Measurements from ENCODE around the gene NRXN3.

The NRXN3 gene

DNA sequence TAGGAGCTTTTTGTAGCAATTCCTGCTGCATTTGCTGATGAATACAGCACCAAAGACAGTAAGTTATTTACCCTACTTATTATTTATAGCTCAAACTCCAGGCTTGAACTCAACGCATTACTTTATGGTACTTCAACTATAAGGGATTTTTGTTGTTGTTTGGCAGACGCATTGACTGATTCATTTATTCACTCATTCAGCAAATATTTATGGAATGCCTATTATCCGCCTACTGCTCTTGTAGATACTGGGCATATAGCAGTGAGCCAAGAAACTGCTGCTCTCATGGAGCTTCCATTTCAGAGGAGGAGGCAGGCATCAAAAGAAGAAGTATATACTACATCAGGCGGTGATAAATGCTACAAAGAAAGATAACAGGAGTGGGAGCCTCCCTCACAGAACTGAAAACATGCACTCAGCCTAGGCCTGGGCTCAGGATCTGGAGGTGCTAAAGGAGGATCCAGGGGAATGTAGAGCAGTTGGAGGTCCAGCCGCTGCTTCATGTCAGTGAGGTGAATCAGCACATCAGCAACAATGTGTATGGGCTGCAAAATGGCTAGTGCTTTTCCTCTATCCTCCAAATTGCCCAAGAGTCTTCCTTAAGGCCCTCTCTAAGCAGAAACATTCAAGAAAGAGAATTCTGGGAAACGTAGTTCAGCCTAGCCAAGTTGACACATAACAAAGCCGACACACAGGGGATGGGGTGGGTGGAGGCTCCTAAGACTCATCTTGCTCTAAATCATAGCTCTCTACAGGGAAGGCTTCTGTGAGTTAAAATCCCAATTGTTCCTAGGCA lies 157.5 kb downstream of the NRXN3 start:
- DNase-seq, result no peak

DNA sequence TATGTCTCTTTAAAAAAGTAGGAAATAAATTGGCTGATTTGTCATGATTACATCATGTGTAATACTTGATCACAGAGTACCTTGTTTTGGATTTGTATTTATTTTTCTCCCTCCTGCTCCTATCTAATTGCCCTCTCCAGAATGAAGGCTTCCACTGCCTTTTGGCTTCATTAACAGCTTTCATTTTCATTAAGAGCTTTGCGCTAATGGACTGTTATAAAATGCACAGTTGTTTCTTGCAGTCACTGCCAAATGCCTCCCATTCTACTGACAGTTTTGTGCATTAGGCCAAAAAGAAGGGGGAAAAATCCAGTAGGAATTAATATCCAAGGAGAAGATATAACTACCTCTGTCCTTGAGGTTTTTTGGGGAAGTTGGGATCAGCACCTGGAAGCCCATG lies 159.2 kb downstream of the NRXN3 start:
- DNase-seq, result no peak

DNA sequence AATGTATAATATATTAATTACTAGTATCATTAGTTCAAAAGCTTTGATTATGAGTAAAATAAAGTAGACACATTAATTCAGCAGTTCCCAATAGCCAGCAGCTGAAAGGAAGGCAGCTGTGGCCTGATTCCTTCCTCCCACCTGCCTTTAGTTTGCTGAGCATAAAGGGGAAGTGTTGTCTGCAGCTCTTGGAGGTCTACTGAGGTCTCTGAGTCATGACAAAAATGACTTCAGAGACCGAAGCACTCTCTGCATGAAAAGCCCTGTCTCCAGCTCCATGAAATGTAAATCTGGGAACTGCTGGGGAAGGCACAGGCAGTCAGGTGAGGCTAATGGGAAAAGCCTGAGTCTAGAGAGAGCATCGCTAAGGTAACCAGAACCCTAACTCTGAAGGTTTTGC lies 165.4 kb downstream of the NRXN3 start:
- no peak for DNase-seq

DNA sequence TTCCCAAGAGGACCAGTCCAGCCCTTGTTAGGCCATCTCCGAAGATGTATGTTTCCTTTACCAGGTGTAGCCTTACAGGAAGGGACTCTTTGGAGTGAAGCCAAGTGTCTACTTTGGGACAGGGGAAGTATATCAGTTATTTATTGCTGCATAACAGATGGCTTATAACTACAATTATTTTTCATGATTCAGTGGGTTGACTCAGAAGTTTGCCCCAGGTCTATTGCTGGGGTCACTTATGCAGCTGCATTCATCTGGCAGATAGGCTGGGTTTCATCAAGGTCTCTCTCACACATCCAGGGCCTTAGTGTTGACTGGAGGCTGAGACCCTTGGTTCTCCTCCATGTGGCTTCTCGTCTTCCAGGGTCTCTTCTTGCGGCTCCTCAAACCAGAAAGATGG lies 170.1 kb downstream of the NRXN3 start:
- no peak for DNase-seq

DNA sequence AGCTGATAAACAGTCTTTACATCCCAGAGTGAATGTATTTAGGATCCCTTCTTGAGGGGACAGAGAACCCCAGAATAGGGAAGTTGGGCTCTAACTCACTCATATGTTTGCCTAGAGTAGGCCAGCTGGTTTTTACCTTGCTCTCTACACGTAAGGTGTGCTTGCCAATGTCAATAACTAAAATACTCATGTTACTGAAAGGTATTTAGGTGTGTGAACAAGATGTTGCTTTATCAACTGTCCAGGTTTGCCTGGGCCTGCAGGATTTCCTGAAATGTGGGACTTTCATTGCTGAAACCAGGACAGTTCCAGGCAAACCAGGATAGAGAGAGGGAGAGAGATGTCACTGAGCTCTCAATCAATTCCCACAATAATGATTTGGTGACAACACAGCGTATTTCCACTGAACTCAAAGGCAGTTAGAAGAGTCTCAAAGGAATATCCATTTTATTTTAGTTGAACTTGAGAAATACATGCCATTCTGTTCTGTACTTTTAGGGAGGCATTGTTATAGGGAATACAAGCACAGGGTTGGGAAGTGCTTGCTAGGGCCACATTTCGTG lies 171.7 kb downstream of the NRXN3 start:
- no peak for DNase-seq

DNA sequence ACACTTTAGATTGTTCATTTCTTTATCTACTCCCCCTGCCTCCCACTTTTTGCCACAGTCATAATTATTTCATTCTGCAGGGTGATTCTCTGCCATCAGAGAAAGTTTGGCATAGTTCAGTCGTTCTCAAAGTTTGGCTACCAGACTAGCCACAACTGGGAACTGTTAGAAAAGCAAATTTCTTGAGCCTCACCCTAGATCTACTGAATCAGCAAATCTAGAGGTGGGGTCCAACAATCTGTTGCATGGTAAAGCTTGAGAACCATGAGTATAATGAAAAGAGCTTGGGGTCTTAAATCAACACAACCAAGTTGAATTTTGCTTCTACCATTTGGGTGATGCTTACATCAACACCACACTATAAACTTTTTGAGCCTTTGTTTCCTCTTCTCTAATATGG lies 172.7 kb downstream of the NRXN3 start:
- no peak for DNase-seq

DNA sequence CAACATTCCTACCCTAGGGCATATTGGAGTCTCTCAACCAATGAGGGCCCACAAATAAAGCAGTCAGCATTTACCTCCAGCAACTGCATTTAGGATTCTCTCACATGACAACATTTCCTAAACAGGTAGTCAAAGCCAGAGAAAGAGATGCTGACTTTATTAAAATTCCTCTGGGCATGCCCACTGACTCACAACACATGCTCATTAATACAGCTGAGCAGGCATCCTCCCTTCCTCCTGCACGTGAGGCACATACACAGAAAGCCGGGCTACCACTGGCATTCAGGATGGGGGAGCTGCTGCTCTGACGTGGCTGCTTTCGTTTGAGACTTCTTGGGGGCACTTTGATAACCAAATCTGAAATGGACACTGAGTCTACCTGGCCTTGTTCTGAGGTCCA lies 174.1 kb downstream of the NRXN3 start:
- DNase-seq, result no peak

DNA sequence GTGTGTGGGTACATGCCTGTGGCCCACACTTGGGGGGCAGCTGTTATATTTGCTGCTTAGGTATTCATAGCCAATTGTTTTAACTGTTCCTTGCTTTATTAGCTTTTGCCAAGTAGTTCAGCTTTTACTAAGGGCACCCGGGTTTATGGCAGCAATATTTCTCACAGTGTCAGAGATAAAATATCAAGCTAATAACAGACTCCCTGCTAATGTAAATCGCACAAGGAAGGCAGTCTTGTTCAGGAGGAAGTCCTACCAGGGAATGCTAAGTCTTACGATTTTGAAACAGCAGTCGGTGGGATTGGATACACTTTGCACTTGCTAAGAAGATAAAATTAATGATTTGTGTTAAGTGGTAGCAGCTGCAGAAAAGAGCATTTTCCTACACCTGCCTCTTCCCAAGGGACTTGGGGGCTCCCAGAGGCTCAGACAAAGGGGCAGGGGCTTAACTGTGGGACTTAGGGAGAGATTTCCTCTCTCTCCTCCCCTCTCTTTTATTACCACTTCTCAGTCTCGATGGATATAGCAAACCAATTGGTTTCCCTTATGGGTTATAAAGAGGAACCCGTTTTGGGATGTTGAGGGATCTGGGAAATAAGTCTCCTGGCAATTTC lies 175.1 kb downstream of the NRXN3 start:
- no peak for DNase-seq

DNA sequence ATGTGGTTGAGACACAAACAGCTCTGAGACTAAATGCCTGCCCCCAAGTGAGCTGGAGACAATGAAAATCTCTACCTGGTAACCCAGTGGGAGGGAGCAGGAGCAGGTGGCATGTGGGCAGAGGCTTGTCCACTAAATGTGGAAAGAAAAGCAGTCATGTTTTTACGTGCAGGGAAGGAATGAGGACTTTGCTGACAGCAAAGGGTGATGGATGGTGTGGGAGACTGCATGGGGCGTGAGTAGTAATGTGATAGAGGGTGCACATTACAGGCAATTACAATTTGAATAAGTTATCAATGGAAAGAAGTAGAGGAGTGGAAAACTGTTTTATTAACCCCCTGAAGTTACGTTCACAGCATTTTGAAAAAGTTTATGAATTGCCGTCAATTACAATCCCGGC lies 176.6 kb downstream of the NRXN3 start:
- DNase-seq, result no peak

DNA sequence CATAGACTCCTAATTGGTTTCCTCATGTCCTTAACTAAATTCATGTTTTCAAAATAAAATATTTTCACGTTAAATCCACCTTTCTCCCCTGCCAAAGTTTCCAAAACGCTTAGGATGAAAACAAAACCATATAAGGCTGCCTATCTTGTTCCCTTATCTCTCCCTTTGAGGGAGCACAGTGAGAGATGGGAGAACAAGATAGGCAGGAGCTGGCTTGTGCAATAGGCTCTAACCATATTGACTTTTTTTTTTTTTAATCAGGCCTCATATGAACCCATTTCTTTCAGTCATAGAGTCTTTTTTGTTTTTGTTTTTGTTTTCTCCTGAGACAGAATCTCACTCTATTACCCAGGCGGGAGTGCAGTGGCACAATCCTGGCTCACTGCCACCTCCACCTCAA lies 184.9 kb downstream of the NRXN3 start:
- no peak for DNase-seq

DNA sequence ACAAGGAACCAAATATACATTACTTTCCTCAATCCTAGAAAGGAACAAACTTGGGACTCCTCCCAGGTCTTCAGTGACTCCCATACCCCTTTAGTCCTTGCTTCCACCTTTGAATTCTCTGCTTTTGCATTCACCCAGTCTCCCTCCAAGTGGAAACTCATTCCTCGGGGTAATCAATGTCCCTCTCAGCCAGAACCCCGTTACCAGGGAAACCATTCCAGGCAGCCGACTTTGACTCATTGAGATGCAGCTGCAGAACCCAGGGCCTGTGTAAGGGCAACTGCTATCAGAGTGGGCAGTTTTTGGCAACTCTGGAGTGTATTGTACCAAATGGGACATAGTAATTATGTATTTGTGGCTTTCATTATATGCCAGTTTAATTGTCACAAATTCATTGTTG lies 186.2 kb downstream of the NRXN3 start:
- DNase-seq, result no peak

DNA sequence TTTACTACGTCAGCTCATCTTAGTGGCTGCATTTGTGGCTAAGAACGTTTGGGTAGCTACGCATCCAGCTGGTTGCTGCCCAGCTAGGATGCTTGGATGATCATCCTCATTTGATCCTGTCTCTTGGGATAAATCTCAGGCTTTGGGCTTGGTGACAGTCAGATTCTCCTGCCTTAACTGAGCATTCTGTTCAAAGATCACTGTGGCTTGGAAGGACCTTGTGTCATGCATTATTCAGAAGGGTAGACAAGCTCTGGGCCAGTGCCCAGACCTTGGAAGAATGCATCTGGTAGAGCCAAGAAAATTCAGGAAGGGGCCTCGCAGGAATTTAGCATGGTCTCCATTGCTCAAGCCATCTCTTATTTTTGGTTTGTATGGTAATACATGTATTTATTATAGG lies 188.4 kb downstream of the NRXN3 start:
- DNase-seq, result no peak

DNA sequence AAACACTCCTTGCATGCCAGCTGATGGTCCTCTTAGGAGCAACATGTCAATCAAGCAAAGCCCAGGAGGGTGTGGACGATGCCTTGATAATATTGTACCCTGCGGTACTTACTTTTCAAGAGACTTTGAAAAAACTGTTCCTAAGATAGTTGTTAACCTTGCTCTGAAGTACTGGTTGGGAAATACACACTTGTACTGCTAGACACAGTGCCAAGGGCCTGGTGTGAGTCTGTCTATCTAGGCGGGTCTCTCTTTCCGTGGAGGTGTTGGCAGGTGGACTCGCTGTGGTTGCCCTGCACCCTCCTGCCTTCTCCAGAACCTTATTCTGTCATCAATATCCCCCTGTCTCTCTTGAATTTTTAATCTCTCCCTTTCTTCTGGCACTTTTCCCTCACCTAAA lies 189.4 kb downstream of the NRXN3 start:
- DNase-seq, result no peak

DNA sequence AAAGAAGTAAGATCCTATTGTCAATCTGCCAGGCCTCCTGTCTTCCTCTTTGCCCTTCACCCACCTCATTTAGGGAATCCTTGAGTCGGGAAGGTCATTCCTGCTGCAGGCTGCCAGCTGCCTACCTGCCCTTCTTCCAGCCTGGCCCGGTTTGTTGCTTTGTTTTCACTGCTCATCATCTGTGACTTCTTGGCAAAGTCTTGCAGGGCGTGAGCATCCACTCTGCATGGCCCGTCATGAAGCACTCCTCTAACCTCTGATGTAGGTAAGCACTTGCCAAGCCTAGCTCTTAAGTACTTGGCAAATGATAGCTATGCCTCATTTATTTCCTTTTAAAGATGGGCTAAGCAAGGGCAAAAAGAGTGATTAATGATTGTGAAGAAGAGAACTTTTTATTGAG lies 192.8 kb downstream of the NRXN3 start:
- DNase-seq, result no peak

DNA sequence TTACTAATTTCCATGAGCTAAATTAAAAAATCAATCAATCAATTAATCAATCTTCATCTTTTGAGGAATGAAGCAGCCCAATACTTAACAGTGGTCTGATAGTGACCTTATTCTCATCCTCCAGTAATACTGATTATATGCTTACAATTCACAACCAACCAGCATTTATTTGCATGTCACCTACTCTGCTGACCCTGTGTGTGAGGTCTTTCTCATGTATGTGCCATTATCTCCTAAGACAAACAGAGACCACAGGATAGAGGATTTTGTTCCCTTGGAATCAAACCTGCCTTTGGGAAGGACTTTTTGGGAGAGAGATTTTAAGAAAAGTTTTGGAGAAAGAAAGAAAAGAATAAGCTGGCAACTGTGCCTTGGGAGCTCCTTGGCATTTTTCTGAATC lies 197.2 kb downstream of the NRXN3 start:
- no peak for DNase-seq

DNA sequence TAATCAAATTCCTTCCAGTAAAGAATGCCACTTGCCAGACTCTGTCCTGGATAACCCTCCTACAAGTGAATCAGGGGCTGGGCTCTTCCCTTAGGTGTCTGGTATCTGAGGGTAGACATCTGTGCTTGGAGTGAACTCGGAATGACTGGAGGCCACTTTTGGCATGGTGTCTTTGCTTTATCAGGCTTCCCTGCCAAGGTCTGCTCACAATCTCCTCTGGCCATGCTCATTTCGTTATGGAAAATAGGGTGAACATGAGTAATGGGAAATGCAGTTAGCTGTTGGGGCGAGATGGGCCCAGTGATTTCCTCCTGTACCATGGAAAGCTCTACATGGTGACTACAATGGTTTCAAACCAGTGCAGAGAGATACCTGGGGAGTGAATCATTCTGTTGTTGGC lies 212.9 kb downstream of the NRXN3 start:
- no peak for DNase-seq

DNA sequence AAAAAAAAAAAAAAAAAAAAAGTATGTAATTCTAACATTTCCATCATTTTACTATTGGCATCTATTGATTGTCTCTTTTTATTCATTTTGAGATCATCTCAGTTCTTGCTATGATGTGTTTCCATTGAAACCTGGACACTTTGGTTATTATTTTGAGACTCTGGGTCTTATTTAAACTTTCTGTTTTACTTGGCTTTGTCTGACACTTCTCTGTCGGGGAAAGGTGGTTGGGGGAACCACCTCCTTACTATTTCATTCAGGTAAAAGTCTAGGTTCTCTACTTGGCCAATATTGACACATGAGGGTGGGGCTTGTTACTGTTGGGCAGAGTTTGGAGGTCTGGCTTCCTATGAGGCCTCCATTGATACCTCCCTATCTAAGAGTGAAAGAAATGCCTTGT lies 228.0 kb downstream of the NRXN3 start:
- no peak for DNase-seq

DNA sequence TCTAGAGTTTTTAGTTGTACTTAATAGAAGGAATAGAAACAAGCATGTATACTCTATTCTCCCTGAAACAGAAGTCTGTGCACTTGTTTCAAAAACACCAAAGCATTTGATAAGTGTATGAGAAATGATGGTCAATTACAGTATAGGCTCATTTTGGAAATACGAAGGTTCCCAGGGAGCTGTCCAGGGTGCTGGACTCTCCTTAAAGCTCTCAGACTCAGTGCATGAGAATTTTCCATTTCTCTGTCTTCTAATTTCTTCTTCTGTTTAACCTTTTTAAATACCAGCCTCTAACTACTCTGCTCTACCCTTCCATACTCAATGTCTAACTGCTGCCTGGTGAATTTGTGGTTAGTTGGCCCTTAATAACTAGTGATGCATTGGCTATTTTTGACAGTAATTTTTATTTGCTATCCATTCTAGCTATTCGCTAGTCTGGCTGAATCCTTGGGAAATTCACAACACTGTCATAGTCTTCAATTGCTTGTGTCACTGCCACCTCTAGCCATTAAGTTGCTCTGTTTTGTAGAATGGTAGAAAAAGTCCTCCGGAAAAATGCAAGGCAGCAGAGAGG lies 229.2 kb downstream of the NRXN3 start:
- DNase-seq, result no peak

DNA sequence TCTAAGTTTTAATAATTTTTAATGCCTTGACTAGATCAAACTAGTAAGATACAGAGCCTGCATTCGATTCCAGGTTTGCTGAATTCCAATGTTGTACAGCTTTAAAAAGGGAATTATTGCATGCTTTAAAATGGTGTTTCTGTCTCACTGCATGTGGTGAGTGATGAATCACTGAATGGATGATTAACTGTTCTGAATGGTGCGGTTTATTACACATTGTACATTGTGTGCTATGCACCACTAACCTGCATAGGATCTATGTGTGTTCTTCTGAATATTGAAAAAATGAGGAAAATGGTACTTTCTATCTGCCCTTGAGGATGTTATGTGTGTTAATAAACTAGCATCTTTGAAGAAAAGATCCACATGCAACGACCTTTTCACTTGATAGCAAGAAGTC lies 231.7 kb downstream of the NRXN3 start:
- no peak for DNase-seq

DNA sequence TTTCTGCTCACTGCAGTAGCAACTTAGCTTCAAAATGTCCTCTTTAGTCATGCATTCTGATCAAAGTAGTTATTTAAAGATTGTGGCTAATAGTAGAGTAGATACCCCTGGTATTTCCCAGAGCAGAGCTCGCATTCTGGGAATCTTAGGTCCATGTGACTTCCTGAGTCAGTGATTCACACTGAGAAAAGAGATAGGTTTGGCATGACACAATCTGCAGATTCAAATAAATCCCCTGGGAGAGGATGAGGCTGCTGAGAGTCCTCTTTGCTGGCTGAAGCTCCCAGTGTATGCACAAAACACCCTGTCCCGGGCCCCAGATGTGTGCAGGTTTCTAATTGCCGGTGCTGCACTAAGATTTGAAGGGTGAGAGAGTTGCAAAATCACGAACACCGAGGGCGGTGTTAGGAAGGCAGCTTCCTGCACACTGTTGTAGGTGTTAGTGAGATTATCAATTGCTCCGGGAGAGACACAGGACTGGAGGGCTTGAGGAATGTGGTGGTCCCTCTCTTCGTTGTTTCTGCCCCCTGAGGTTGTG lies 233.2 kb downstream of the NRXN3 start:
- DNase-seq, result no peak

DNA sequence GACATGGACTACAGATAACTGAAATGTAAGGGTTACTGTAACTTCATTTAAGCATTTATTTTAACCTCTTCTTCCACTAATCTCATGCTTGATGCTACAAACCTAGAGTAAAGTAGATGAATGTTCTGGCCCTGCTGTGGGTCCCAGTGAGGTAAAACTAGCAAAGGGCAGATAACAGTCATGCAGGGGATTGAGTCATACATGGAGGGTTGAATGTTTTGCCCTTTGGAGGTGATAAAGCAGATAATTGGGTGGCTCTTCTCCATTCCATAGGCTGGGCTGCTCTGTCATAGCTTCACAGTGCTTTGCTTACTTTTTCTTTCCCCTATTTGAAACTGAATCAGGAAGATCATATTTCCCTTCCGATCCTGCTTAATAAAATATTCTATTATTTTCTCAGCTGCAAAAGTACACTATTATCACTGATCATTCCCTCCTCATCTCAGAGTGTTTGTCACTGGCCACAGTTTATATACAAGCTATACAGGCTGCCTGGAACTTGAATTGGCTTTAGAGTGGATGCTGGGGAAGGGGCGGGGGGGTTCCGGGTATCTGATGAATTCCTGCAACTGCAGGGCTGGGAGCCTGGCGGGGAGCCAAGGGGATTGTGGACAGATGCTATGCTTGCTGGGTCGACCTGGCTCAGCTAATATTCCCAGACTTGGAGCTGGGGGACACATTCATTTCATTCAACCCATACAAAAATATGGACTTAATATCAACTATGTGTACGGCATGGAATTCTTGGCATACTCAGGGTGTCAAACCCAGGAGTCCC lies 235.1 kb downstream of the NRXN3 start:
- no peak for DNase-seq

DNA sequence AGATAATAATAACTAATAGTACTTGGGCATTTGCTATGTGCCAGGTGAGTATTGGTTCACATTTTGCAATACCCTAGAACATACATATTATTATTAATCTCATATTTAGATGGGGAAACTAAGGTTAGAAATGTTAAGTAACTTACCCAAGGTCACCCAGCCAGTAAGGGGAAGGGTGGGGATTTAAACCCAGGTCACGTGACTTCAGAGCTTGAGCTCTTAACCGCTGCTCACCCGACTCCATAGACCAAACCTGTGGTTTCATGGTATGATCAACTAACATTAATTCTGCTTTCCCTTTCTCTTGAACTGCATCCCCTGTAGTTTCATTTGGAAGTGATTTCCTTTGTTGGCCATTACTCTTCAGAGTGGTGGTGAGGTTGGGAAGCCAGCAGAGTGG lies 242.3 kb downstream of the NRXN3 start:
- DNase-seq, result no peak

DNA sequence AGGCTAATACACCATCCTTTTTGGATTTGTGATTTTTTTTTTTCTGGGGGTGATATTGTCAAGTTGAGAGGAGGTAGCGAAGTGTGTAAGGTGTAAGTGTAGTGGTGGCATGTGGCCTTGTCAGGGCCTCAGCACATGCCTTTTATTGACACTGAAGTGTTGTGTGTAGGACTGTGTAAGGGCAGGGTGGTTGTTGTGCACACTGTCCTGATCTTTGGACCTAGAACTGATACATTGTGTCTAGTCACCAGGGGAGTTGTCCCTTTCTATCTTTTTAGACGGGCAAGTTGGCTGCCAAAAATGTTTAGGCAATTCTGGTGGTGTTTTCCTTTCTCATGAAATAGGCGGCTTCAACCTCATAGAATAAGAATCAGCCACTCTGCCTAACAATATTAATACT lies 244.0 kb downstream of the NRXN3 start:
- no peak for DNase-seq
